Measurements from ENCODE around the gene MISP. TPM values are rescaled to one million over a fixed set of nuclear protein-coding genes. Genes with fewer than 3 reads are reported as not detected.
A peak's percentile ranks its signal among the peaks of the same experiment; 100 is the strongest.

The MISP gene
- total and polyA plus RNA-seq, 9 of the 15 experiments (the other 6 are each of a cell fraction or from before 2014, with no cell fraction given) = 0.04 to 0.29 (median 0.05) TPM; not detected in 5

DNA sequence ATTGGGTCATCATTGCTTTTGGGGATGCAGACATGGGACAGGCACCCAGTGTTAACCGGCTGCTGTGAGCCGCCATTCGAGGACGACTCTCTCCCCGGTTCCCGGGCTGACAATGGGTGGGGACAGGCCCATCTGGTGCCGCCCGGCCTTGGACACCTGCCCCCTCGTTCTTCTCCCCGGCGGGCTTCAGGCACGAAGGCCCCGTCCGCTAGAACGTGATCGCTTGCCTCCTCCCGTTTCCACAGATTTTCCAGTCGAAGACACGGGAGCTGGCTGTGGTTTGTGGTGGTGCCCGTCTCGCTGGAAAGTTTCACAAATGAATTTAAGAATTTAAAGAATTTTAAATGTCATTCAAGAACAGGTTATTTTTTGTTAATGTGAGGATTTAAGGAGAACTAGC is 40.1 kb upstream of the MISP start:
- intact Hi-C loops (cut with micrococcal nuclease) = no loop called here
- no peaks in the 10 kb centered on the region for H3K79me2 ChIP-seq (ENCODE audit: control insufficient read depth, insufficient read depth, low read length)
- TF ChIP-seq TAF7 (tag; IDR thresholded peaks at IDR 0.05) = no peak
- TF ChIP-seq, protein P1, sequence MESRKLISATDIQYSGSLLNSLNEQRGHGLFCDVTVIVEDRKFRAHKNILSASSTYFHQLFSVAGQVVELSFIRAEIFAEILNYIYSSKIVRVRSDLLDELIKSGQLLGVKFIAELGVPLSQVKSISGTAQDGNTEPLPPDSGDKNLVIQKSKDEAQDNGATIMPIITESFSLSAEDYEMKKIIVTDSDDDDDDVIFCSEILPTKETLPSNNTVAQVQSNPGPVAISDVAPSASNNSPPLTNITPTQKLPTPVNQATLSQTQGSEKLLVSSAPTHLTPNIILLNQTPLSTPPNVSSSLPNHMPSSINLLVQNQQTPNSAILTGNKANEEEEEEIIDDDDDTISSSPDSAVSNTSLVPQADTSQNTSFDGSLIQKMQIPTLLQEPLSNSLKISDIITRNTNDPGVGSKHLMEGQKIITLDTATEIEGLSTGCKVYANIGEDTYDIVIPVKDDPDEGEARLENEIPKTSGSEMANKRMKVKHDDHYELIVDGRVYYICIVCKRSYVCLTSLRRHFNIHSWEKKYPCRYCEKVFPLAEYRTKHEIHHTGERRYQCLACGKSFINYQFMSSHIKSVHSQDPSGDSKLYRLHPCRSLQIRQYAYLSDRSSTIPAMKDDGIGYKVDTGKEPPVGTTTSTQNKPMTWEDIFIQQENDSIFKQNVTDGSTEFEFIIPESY (CRISPR knock-in tag; IDR thresholded peaks at IDR 0.05) = peak; percentile 61; the same call in 1 of the 2 replicates

DNA sequence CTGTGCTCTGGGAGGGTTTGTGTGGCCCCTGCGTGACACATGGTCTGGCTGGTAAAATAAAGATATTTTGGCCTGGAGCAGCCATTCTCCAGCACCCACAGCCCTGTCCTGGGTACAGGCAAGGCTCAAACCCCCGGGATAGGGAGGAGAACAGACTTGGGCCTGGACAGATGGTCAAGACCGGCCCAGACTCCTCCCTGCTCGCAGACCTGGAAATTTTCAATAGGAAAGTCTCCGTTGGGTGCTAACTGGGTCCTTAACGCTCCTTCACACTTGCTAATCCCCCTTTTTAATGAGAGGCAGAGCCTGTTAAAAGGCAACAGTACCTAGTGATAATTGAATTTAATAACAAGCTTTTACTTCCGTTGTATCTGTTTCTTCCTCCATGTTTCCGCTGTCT is 39.7 kb upstream of the MISP start:
- no peak overlapping the region for H3K4me2 ChIP-seq (ENCODE audit: insufficient read depth, low read length)
- H3K4me3 ChIP-seq = no peak overlapping the region
- DNase-seq (ENCODE audit: extremely low read depth in 1 of 4, low spot score in 3 of 4) = no peak
- ChIA-PET CTCF (ENCODE audit: low intra/inter-chr PET ratio) (no interaction called here), POLR2A (interaction anchor here (0.7 kb wide), 1 partner anchor 33 kb away, joined by 3 read pairs; no protein-coding TSS in a partner anchor)
- BruUV-seq (replicated peaks) = no TSS peak
- H3K79me2 ChIP-seq (ENCODE audit: control insufficient read depth, insufficient read depth, low read length) = no peaks in the 10 kb centered on the region
- whole genome bisulfite sequencing (ENCODE audit: insufficient coverage, low coverage, missing lambda C conversion rate) = 37% methylated on average over 7 of the region's 8 CpGs
- intact Hi-C loops (cut with micrococcal nuclease) (no loop called here), in situ Hi-C loops (cut with MboI) (no loop called here)
- no peaks in the 10 kb centered on the region for H3K27me3 ChIP-seq (ENCODE audit: control insufficient read depth in 2 of 2, insufficient read depth in 2 of 2, low read length in 2 of 2)
- no peaks in the 10 kb centered on the region for H3K9me1 ChIP-seq (ENCODE audit: control insufficient read depth, insufficient read depth, low read length)
- H3K36me3 ChIP-seq (ENCODE audit: control insufficient read depth, insufficient read depth, low read length) = no peaks in the 10 kb centered on the region
- H3K4me1 ChIP-seq (replicated peaks in 1 of 2; ENCODE audit: control insufficient read depth in 2 of 2, insufficient read depth in 2 of 2, low read length in 2 of 2) = peaks cover 5 to 28% of the 10 kb centered on the region in 2 experiments; a peak in 3 of 5 replicates
- H3K9me3 ChIP-seq (replicated peaks; ENCODE audit: control insufficient read depth, insufficient read depth, low read depth, low read length) = peaks cover 1% of the 10 kb centered on the region; the same call in 1 of the 2 replicates
- H4K20me1 ChIP-seq (replicated peaks; ENCODE audit: control insufficient read depth, insufficient read depth, low read length) = no peaks in the 10 kb centered on the region
- H3K9ac ChIP-seq (ENCODE audit: insufficient read depth in 1 of 2, low read depth in 2 of 2, low read length in 2 of 2) = no peak overlapping the region
- no peak overlapping the region for H3K27ac ChIP-seq (ENCODE audit: extremely low read depth, low read depth, low read length)
- no peak for FAIRE-seq
- ATAC-seq = no peak
- H2AFZ ChIP-seq (ENCODE audit: low read depth, low read length) = no peak overlapping the region
- TF ChIP-seq BRCA1 (IDR thresholded peaks at IDR 0.05) (no peak), BRCA1 (CRISPR knock-in tag; IDR thresholded peaks at IDR 0.05) (no peak), ZNF41 (CRISPR knock-in tag; conservative IDR thresholded peaks at IDR 0.05) (no peak), ZNF696 (CRISPR knock-in tag; conservative IDR thresholded peaks at IDR 0.05) (no peak), KDM5B (IDR thresholded peaks at IDR 0.05; ENCODE audit: insufficient replicate concordance, low read depth, low read length) (no peak), ZNF224 (CRISPR knock-in tag; IDR thresholded peaks at IDR 0.05) (no peak), XRCC4 (IDR thresholded peaks at IDR 0.05; ENCODE audit: extremely low read depth, insufficient read depth, insufficient read length) (no peak), CREM (IDR thresholded peaks at IDR 0.05; ENCODE audit: low read depth) (no peak), TEAD1 (CRISPR knock-in tag; IDR thresholded peaks at IDR 0.05) (no peak), YBX1 (IDR thresholded peaks at IDR 0.05) (no peak)
- TF ChIP-seq, protein P2, sequence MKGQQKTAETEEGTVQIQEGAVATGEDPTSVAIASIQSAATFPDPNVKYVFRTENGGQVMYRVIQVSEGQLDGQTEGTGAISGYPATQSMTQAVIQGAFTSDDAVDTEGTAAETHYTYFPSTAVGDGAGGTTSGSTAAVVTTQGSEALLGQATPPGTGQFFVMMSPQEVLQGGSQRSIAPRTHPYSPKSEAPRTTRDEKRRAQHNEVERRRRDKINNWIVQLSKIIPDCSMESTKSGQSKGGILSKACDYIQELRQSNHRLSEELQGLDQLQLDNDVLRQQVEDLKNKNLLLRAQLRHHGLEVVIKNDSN (CRISPR knock-in tag; IDR thresholded peaks at IDR 0.05) = no peak
- TF ChIP-seq, protein P3, sequence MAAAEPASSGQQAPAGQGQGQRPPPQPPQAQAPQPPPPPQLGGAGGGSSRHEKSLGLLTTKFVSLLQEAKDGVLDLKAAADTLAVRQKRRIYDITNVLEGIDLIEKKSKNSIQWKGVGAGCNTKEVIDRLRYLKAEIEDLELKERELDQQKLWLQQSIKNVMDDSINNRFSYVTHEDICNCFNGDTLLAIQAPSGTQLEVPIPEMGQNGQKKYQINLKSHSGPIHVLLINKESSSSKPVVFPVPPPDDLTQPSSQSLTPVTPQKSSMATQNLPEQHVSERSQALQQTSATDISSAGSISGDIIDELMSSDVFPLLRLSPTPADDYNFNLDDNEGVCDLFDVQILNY (CRISPR knock-in tag; IDR thresholded peaks at IDR 0.05) = no peak

More for the DNA sequence above, 40.1 kb upstream of the MISP start:
- POLR2A ChIA-PET = no interaction called here
- in situ Hi-C loops (cut with MboI) = no loop called here
- WGBS (ENCODE audit: insufficient coverage, low coverage, missing lambda C conversion rate) = 71% methylated on average over 18 of the region's 21 CpGs
- H3K4me2 ChIP-seq (ENCODE audit: insufficient read depth, low read length) = no peak overlapping the region
- no TSS peak for BruUV-seq (replicated peaks)
- FAIRE-seq = no peak
- H3K27me3 ChIP-seq (ENCODE audit: control insufficient read depth in 2 of 2, insufficient read depth in 2 of 2, low read length in 2 of 2) = no peaks in the 10 kb centered on the region
- H3K9me3 ChIP-seq (replicated peaks; ENCODE audit: control insufficient read depth, insufficient read depth, low read depth, low read length) = peaks cover 1% of the 10 kb centered on the region; the same call in 1 of the 2 replicates
- H4K20me1 ChIP-seq (replicated peaks; ENCODE audit: control insufficient read depth, insufficient read depth, low read length) = no peaks in the 10 kb centered on the region
- H3K9me1 ChIP-seq (ENCODE audit: control insufficient read depth, insufficient read depth, low read length) = no peaks in the 10 kb centered on the region
- no peak overlapping the region for H2AFZ ChIP-seq (ENCODE audit: low read depth, low read length)
- H3K27ac ChIP-seq (ENCODE audit: extremely low read depth, low read depth, low read length) = no peak overlapping the region
- H3K9ac ChIP-seq (ENCODE audit: insufficient read depth in 1 of 2, low read depth in 2 of 2, low read length in 2 of 2) = no peak overlapping the region
- ATAC-seq = no peak
- DNase-seq (ENCODE audit: extremely low read depth in 1 of 4, low spot score in 3 of 4) = no peak
- peaks cover 5 to 27% of the 10 kb centered on the region in 2 experiments; a peak in 3 of 5 replicates for H3K4me1 ChIP-seq (replicated peaks in 1 of 2; ENCODE audit: control insufficient read depth in 2 of 2, insufficient read depth in 2 of 2, low read length in 2 of 2)
- CTCF ChIA-PET (ENCODE audit: low intra/inter-chr PET ratio) = no interaction called here
- no peaks in the 10 kb centered on the region for H3K36me3 ChIP-seq (ENCODE audit: control insufficient read depth, insufficient read depth, low read length)
- H3K4me3 ChIP-seq = no peak overlapping the region
